ENCODE results near the gene DNAJC2. TPM values are rescaled to one million over a fixed set of nuclear protein-coding genes. Genes with fewer than 3 reads are reported as not detected.

The DNAJC2 gene
- 10 to 100 TPM; 51.1 to 51.5 TPM for total RNA-seq

- DNase-seq = peak; percentile 90
- ChIA-PET POLR2A (interaction anchor here (1.0 kb wide), 1 partner anchor 10 kb away, joined by 4 read pairs; no protein-coding TSS in a partner anchor), CTCF (no interaction called here)
- Mint-ChIP-seq H3K4me3 (peak within 1 kb of the TSS; percentile 90), H3K4me1 (ENCODE audit: low read depth) (peaks cover 51% of the 10 kb centered on the region), H3K27me3 (no peaks in the 10 kb centered on the region), H3K27ac (peak within 1 kb of the TSS; percentile 96), H3K9me3 (no peaks in the 10 kb centered on the region), H3K36me3 (peaks cover 38% of the 10 kb centered on the region)
- intact Hi-C loops (cut with micrococcal nuclease) = loop anchor here (5.0 to 10.0 kb wide), 2 partner anchors 1600 to 1668 kb away; partner anchors contain the start of gene KMT2E
Measured at GRCh38 chr7:103344453-103345149, at the start of gene DNAJC2. TSS of gene DNAJC2 (minus strand) at chr7:103344767. CDS start at chr7:103344622, 145 bp downstream.

GRCh38 chr7:103391976-103392375 is 47.4 kb upstream of the DNAJC2 start:
- DNase-seq = no peak
- Mint-ChIP-seq H3K4me3 (no peak overlapping the region), H3K9me3 (no peaks in the 10 kb centered on the region), H3K27ac (no peak overlapping the region), H3K36me3 (no peaks in the 10 kb centered on the region), H3K27me3 (peaks cover 4% of the 10 kb centered on the region), H3K4me1 (ENCODE audit: low read depth) (no peaks in the 10 kb centered on the region)
- intact Hi-C loops (cut with micrococcal nuclease) = no loop called here
- ChIA-PET CTCF (no interaction called here), POLR2A (interaction anchor here (0.6 kb wide), 1 partner anchor 49 kb away, joined by 3 read pairs; no protein-coding TSS in a partner anchor)

- Mint-ChIP-seq H3K27ac (no peak overlapping the region), H3K9me3 (no peaks in the 10 kb centered on the region), H3K4me1 (ENCODE audit: low read depth) (no peaks in the 10 kb centered on the region), H3K36me3 (no peaks in the 10 kb centered on the region), H3K27me3 (peaks cover 6% of the 10 kb centered on the region), H3K4me3 (no peak overlapping the region)
- intact Hi-C loops (cut with micrococcal nuclease) = no loop called here
- DNase-seq = no peak
- POLR2A ChIA-PET = no interaction called here
- CTCF ChIA-PET = no interaction called here
Measured at GRCh38 chr7:103391150-103391549, 46.6 kb upstream of the DNAJC2 start.

- Mint-ChIP-seq H3K27ac (no peak overlapping the region), H3K9me3 (no peaks in the 10 kb centered on the region), H3K4me3 (no peak overlapping the region), H3K36me3 (no peaks in the 10 kb centered on the region), H3K4me1 (ENCODE audit: low read depth) (no peaks in the 10 kb centered on the region), H3K27me3 (peaks cover 6% of the 10 kb centered on the region)
- POLR2A ChIA-PET = no interaction called here
- intact Hi-C loops (cut with micrococcal nuclease) = no loop called here
- DNase-seq = no peak
- CTCF ChIA-PET = no interaction called here
Measured at GRCh38 chr7:103389263-103389662, 44.7 kb upstream of the DNAJC2 start.

- ChIA-PET CTCF (no interaction called here), POLR2A (no interaction called here)
- H3K27ac Mint-ChIP-seq = no peak overlapping the region
- no peak for DNase-seq
- no peaks in the 10 kb centered on the region for H3K9me3 Mint-ChIP-seq
- H3K27me3 Mint-ChIP-seq = peaks cover 6% of the 10 kb centered on the region
- H3K4me3 Mint-ChIP-seq = no peak overlapping the region
- no peaks in the 10 kb centered on the region for H3K4me1 Mint-ChIP-seq (ENCODE audit: low read depth)
- no peaks in the 10 kb centered on the region for H3K36me3 Mint-ChIP-seq
- intact Hi-C loops (cut with micrococcal nuclease) = no loop called here
Measured at GRCh38 chr7:103388469-103389140, 44.0 kb upstream of the DNAJC2 start.

GRCh38 chr7:103387242-103387641 is 42.7 kb upstream of the DNAJC2 start:
- Mint-ChIP-seq H3K4me1 (ENCODE audit: low read depth) (no peaks in the 10 kb centered on the region), H3K4me3 (no peak overlapping the region), H3K27me3 (peaks cover 6% of the 10 kb centered on the region), H3K27ac (no peak overlapping the region), H3K9me3 (no peaks in the 10 kb centered on the region), H3K36me3 (no peaks in the 10 kb centered on the region)
- POLR2A ChIA-PET = no interaction called here
- intact Hi-C loops (cut with micrococcal nuclease) = no loop called here
- DNase-seq = no peak
- CTCF ChIA-PET = no interaction called here

- H3K27me3 Mint-ChIP-seq = peaks cover 6% of the 10 kb centered on the region
- ChIA-PET POLR2A (no interaction called here), CTCF (no interaction called here)
- H3K4me3 Mint-ChIP-seq = no peak overlapping the region
- intact Hi-C loops (cut with micrococcal nuclease) = no loop called here
- no peak overlapping the region for H3K27ac Mint-ChIP-seq
- no peaks in the 10 kb centered on the region for H3K9me3 Mint-ChIP-seq
- H3K36me3 Mint-ChIP-seq = no peaks in the 10 kb centered on the region
- no peak for DNase-seq
- no peaks in the 10 kb centered on the region for H3K4me1 Mint-ChIP-seq (ENCODE audit: low read depth)
Measured at GRCh38 chr7:103382032-103382402, 37.5 kb upstream of the DNAJC2 start.

GRCh38 chr7:103381280-103382031 is 36.9 kb upstream of the DNAJC2 start:
- Mint-ChIP-seq H3K27me3 (peaks cover 7% of the 10 kb centered on the region), H3K4me3 (no peak overlapping the region), H3K9me3 (no peaks in the 10 kb centered on the region), H3K4me1 (ENCODE audit: low read depth) (no peaks in the 10 kb centered on the region), H3K36me3 (no peaks in the 10 kb centered on the region), H3K27ac (no peak overlapping the region)
- CTCF ChIA-PET = no interaction called here
- intact Hi-C loops (cut with micrococcal nuclease) = no loop called here
- DNase-seq = no peak
- POLR2A ChIA-PET = no interaction called here

GRCh38 chr7:103380395-103381191 is 36.0 kb upstream of the DNAJC2 start:
- POLR2A ChIA-PET = no interaction called here
- Mint-ChIP-seq H3K27me3 (peaks cover 7% of the 10 kb centered on the region), H3K36me3 (no peaks in the 10 kb centered on the region), H3K4me3 (no peak overlapping the region), H3K4me1 (ENCODE audit: low read depth) (no peaks in the 10 kb centered on the region), H3K27ac (no peak overlapping the region), H3K9me3 (no peaks in the 10 kb centered on the region)
- CTCF ChIA-PET = no interaction called here
- intact Hi-C loops (cut with micrococcal nuclease) = no loop called here
- no peak for DNase-seq

GRCh38 chr7:103379270-103379975 is 34.9 kb upstream of the DNAJC2 start:
- ChIA-PET CTCF (no interaction called here), POLR2A (interaction anchor here (0.6 kb wide), 1 partner anchor 471 kb away, joined by 4 read pairs; no protein-coding TSS in a partner anchor)
- no peaks in the 10 kb centered on the region for H3K9me3 Mint-ChIP-seq
- intact Hi-C loops (cut with micrococcal nuclease) = no loop called here
- H3K4me1 Mint-ChIP-seq (ENCODE audit: low read depth) = no peaks in the 10 kb centered on the region
- no peak overlapping the region for H3K27ac Mint-ChIP-seq
- no peaks in the 10 kb centered on the region for H3K36me3 Mint-ChIP-seq
- DNase-seq = no peak
- H3K4me3 Mint-ChIP-seq = no peak overlapping the region
- H3K27me3 Mint-ChIP-seq = peaks cover 7% of the 10 kb centered on the region

- CTCF ChIA-PET = no interaction called here
- Mint-ChIP-seq H3K4me1 (ENCODE audit: low read depth) (peaks cover 5% of the 10 kb centered on the region), H3K9me3 (no peaks in the 10 kb centered on the region), H3K27ac (no peak overlapping the region), H3K4me3 (no peak overlapping the region), H3K36me3 (peaks cover 7% of the 10 kb centered on the region), H3K27me3 (peaks cover 7% of the 10 kb centered on the region)
- POLR2A ChIA-PET = no interaction called here
- no peak for DNase-seq
- intact Hi-C loops (cut with micrococcal nuclease) = no loop called here
Measured at GRCh38 chr7:103373866-103374643, 29.5 kb upstream of the DNAJC2 start.

All from activated CD4-positive, alpha-beta memory T cell treated with anti-CD3 and anti-CD28 coated beads for 36 hours (primary cell).